ENCODE measurements around the gene VTN.

The VTN gene

DNA sequence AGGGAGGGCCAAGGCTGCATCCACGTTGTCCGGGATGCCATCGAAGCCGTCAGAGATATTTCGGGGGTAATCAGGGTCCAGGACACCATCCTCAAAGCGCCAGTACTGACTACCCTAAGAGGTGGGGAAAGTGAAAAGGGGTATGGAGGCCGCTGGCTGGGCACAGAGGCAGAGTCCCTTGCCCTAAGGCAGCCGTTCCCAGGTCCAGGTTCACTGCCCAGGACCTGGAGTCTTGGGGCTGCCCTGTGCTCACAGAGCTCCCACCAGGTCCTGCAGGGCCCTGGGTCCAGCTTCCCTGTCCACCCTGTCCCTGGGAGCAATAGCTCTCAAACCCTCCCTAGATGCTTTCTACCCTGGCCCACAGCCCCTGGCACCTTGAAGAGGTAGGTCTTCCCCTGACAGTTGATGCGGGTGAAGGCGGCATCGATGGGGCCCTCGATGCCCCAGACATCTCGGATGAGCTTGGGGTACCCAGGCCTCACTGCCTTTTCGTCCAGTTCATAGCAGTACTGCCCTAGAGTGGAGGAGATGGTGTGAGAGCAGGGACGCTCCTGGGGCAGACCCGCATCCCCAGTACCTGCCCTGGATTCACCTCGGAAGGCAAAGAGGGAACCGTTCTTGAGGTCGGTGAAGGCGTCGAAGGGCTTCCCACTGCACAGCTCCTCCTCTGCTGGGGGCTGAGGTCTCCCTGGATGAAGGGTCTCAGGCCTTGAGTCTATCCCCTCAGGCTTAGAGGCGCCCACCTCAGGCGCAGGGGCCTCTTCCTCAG lies 1.0 kb downstream of the VTN start:
- DNase-seq (ENCODE audit: low spot score) = no peak

DNA sequence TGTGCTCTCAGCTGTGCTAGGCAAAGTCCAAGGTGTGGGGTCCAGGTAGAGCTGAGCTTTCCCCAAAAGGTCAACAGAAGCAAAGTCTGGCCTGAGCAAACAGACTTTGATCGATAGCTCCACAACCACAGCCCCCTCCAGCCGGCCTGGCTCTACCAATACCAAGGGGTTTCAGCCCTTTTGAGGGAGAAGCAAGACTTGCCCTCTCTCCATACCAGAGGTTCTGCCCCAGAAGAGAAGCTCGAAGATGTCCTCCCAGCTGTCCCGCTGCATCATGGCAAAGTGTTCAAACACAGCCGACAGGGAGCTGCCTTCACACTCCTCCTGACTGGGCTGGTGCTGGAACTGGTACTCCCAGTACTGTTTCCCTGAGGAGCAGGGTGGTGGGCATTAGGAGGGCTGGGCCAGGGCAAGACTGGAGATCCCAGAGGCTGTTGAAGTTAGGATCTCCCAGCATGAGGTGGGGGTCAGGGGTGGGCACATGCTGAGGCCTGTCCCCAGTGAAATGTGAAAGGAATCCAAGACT lies 1.7 kb downstream of the VTN start:
- DNase-seq (ENCODE audit: low spot score) = peak; percentile 80

DNA sequence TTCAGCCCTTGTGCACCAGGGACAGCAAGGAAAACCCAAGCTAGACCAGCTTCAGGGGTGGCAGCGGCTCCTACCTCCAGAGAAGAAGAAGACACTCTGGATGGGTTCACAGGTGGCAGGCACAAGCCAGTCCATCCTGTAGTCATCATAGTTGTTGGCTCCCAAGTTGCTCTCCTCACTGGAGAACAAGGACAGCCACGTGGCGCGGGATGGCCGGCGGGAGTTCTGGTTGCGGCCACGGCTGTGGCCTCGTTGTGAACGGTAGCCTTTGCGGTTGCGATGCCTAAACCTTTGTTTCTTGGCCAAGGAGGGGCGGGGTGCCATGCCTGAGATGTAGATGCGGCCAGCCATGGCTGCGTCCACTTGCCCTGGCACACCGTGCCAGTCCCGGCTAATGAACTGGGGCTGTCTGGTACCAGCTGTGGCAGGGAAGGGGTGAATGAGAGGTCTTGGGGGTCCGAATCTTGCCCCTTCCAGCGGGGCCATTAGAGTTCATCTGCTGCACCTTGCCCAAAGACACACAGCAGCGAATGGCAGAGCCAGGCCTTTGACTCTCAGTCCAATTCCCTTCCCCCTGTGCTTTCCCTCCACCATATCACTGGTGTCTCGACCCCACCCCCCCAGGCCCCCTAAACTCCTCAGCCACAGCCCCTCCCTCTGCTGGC lies 2.3 kb downstream of the VTN start:
- no peak for DNase-seq (ENCODE audit: low spot score)

DNA sequence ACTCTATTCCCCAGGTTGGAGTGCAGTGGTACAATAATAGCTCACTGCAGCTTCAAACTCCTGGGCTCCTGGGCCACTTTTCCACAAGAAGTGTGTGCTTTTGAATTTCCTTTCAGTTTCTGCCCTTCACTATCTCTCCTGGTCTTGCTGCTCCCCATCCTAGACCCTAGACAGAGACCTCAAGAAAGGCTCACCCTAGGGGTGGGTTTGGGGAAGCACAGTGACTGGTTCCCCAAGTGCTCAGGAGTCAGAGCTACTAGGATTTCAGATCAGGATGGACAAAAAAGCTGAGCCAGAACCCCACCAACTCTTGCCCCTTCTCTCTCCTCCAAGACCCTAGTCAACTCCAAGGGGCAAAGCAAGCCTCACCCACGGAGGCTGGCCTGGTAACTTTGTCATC lies 3.5 kb downstream of the VTN start:
- DNase-seq (ENCODE audit: low spot score) = no peak

DNA sequence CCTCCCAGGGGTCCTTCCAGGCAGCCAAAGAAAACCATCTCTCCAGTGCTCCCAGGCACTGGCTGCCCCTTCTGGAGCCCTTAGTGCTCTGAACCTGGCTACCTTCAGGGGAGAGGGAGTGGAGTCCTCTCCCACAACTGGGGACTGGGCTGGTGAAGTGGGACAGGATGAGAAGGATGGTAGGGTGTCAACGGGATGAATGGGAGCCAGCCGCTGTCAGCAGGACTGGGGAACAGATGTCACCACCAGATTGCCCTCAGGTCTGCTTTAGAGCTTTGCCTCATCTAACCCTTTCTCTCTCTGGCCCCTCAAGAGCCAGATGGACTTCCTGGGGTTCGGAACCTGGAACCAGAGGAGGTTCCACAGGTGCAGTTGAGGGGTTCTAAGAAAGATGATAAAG lies 4.6 kb downstream of the VTN start:
- no peak for DNase-seq (ENCODE audit: low spot score)

DNA sequence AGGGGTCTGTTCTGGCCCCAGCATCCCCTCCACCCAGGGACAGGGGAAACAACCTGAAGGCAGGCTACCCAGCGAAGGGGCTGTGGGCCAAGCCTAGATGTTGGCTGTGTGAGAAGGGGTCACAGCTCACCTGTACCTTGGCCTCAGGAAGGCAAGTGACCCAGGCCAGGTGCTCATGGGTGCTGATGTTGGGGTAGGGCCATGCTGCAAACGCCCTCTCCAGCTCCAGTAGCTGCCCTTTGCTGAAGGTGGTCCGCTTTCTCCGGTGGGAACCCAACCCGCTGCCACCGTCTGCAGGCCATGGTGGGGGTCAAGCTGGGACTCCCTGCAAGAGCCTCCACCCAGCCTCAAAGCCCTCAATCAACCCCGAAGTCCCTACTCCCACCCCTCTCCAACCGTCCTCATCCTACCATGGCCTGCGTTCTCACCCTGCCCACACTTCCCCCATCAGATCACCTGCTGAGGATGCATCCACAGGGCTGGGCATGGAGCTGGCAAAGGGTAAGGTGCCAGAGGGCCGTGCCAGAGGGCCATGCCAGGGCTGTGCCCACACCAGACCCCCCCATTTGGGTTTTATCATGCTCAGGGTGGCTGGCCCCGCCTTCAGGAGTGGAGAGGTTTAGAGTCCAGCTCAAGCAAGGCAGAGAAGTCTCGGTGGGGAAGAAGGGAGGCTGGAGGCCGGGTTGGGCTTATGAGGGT lies 5.3 kb downstream of the VTN start, which contains the start of gene SEBOX:
Gene SEBOX, minus strand, starts transcription at position 535 of the 699 bp plus-strand sequence. Its CDS starts 48 bp downstream, at position 487.
- DNase-seq (ENCODE audit: low spot score) = no peak

DNA sequence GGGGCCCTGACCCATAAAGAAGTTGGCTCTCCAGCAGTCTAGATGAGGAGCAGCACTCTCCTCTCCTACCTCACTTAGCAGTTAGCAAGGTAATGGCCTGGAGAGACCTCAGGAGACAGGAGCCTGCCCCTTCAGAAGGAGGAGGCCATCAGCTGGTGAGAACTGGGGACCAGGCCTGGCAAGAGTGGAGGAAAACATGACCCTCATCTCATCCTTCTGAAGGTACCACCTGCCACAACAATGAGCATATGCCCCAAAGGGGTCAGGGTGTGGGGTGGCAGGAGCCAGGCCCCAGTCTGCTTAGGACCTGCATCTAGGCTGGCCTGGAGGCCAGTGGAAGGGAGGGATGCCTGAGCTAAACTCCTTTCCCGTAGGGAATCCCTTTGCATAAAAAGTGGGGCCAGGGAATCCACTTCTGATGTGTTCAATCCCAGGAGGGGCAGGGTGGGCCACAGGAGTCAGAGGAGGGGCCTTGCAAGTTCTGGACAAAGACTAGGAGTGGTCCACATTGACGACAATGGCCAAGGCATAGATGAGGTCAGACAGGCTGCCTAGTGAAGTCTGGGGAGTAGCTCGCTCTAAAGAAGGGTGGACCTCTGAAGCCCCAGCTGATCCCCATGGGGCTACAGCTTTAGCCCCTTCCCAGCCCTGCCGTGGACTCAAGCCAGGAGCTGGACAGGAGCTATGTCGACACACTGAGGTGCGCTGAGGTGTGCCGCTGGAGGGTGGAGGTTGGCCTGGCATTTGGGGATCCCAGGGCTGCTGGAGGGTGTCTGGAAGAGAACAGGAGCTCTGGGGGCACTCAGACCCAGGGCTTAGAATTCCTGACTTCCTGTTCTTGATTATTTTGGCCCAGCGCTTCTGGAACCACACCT lies 6.1 kb downstream of the VTN start:
- DNase-seq (ENCODE audit: low spot score) = no peak

DNA sequence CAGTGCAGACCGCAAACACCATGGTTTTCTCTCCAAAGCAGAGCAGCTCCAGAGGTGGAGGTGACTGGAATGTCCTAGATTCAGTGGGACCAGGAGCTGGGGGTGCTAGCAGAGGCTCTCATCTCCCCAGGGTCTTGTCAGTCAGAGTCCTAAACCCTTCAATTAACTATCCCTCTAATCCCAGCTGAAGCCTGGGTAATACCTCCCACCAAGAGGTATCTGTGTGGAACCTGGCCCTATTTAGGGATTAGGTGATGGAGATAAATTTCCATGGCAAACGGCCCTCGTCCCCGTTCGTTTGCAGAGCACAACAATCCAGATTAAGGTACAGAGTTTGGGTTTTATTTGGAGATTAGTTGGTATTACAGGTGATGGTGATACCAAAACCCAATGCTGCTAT lies 6.9 kb downstream of the VTN start:
- DNase-seq (ENCODE audit: low spot score) = no peak

DNA sequence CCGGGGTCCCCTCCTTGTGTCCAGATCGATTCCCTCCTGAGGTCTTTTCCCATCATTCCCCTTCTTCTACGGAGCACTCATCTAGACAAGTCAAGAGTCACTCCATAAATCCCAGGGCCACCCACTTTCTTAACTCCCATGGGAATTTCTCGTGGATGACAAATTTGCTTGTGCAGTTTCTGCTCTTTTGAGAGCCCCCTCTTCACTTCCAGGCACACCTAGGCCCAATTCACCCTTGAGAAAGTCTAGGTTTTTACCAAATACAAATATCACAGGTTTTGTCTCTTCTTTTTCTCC lies 12.3 kb downstream of the VTN start:
- no peak for DNase-seq (ENCODE audit: low spot score)

DNA sequence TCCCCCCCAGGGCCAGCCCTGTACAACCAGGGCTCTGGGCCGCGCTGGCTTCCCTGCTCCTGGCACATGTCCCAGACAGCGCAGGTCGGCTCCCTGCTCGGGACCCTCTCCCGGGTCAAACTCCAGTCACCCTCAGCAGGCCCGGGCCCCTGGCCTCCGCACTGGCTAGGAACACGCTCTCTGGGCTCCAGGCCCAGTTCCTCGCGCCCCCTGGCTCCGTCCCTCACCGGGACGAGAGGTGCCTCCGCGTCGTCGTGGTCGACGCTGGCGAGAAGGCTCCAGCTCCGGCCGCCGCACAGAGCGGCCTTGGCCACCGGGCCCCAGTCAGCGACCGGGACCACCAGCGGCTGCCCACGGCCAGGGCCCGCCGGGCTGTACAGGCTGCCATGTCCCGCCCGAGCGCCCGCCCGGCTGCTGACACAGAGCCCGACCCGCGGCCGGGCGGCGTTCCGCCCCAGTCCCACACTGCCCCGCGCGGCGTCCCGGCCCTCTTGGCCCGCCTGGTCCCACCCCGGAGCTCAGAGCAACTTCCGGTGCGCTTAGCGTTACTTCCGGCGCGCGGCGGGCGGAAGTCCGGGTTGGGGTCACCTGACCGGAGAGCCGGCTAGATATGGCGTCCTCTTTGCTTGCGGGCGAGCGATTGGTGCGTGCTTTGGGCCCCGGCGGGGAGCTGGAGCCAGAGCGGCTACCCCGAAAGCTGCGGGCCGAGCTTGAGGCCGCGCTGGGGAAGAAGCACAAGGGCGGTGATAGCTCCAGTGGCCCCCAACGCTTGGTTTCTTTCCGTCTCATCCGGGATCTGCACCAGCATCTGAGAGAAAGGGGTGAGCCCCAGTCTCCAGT lies 12.8 kb downstream of the VTN start, which contains the start of gene POLDIP2:
Gene POLDIP2, minus strand, starts transcription at position 467 of the 840 bp plus-strand sequence. Its CDS starts 79 bp downstream, at position 388.
- DNase-seq (ENCODE audit: low spot score) = peak; percentile 93

DNA sequence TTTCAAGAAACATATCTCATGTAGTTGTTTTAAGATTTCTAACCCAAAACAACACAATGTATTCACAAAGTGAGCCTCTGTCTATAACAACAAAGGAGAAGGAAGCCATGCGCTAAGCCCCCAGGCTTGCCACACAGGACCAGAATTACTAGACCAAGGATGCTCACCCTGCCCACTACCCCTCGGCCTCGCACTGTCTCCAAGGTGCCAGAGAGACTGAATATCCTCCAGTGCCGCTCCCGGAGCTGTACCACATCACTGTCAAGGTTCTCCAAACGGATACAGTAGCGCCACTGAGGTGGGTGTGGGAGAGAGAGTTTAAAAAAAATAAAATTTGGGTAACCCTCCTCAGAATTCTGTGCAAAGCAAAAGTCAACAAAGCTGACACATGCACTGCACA lies 19.8 kb downstream of the VTN start:
- no peak for DNase-seq (ENCODE audit: low spot score)

DNA sequence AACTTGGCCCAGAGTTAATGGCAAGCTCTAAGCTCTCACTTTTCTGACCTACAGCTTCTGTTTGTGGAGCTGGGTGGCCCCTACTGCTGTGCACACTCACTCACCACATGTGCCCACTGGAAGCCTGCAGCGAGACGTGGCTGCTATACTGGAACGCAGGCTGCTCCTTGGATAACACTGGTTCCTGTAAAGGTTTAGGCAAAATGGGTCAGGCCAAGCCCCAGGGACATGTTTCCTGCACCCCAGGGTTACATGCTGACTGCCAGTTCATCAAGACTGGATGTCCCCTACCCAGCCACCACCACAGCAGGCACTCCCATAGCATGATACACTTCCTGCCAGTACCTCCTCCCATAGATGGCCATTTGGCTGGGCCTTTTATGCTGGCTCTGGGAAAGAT lies 21.1 kb downstream of the VTN start:
- DNase-seq (ENCODE audit: low spot score) = no peak

DNA sequence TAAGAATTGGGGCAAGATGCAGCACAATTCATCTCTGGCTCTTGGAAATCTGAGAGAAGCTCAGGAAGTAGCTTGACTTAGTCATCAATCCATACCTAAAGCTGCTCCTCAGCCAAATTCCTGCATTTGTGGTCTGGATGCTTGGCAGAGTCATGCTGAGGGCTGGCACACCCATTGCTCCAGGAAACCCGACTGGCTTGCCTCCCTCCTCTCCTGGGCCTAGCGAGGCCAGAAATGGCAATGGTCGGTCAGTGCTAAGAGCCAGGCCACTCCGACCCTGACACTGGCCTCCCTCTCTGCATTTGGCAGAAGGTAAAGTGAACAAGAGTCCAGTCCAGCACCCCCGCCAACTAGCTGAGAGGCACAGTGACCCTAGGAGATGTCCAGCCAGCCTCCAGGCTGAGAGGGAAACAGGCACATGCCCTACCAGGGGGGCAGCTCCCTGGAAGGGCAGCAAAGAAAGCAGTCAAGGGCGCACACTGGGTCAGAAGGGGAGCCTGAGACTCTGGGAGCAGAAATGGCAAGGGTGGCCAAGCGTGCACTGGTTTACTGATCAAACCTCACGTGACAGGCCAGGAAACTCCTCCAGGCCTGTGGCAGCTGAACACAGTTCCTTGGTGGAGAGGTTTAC lies 22.7 kb downstream of the VTN start:
- DNase-seq (ENCODE audit: low spot score) = no peak

DNA sequence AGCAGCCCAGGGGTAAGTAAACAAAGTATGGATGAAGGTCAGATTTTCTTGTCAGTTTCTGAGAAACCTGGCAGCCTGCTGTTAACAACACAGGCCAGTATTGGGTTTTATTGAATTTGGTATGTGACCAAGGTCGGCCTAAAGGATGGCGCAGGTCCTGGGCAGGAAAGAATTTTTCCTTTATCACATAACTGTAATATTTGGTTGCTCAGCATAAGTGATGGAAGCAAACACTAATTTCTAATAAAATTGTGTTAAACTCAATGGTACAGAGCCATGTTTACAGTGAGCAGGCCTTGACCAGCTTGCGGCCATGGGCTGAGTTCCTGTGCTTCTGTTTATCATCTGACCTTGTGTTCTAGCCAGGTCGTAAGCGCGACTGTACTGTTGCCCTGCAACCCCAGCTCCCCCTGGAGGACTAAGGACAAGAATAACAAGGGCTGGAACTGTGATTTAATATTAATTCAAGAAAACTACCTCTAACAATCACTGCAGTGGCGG lies 23.3 kb downstream of the VTN start:
- no peak for DNase-seq (ENCODE audit: low spot score)

DNA sequence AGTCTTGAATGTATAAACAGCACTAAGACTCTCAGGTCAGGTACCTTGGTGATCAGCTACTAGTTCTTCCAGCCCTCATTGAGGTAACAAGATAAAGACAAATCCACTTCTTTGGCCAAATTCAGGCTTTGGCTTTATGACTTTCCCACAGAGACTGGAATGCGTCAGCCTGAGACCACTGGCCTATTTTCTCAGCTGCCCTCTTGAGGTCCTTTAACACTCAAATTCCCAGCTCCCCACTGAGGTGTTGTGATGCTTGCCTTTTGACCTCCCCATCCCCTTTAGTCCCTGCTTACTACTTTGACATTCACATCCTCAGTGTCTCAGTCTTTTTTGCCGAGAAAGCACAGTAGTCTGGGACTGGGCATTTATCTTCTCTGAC lies 23.9 kb downstream of the VTN start:
- no peak for DNase-seq (ENCODE audit: low spot score)

DNA sequence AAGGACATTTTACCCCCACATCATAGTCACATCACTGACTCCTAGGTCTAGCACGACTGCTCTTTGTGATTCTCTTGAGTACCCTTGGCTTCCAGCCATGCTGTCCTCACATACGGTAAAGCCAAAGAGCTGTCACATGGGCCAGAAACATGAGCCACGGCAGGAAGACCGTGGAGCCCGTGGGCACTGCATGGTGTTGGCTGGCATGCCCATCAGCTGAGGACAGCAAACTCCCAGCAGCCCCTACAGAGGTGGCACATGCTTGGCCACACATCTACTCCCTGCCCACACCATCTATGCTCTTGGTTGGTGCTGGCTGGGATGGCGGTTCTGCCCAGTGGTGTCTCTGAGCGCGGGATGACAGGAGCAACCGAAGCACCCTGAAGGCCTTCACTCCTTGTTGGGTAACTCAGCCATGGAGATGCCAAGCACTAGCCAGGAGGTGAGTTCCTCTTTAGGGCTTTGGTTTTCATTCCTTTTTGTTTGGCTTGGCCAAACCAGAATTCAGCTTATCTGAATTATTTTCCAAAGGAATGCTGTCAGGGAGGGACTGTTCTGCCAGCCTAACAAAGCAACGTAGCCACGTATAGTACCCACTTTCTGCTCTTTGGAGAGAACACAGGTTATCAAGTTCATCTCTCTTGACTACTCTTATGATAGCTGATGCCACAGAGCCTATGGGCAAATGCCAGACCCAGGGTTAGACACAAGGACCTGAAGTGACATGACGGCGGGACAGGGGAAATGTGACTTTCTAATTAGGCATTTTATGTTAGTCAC lies 24.5 kb downstream of the VTN start:
- no peak for DNase-seq (ENCODE audit: low spot score)

DNA sequence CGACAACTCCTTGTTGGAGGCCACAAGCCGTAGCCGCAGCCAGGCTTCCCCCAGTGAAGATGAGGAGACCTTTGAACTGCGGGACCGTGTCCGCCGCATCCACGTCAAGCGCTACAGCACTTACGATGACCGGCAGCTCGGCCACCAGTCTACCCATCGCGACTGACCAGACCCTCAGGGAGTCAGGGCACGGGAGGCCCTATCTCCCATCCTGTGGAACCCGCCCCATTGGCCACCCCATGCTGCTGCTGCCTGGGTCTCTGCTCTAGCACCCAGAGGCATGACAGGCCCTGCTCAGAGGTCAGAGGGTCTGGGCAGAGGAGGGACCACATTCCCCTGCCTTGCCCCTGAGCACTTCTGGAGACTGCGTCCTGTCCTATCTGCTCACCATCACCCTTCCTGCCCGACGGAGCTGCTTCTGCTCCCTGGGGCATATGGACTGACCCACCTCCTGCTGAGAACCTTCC lies 25.6 kb downstream of the VTN start:
- no peak for DNase-seq (ENCODE audit: low spot score)

DNA sequence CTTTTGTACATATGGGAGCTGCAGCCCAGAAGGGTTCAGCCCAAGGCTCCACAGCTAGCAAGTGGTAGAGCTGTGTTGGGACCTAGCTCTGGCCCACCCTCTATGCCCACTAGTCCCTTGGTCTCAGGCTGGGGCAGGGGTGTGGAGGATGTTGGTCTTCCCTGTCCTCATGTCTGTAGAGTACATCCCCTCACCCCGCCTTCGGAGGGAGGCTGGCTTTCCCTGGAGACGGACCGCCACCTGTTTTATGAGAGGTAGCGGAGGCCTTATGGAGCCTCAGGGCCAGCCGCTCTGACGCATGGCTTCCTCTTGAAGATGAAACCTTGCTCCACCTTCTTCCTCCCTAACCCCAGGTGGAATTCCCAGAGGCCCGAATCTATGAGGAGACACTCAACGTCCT lies 26.1 kb downstream of the VTN start:
- DNase-seq (ENCODE audit: low spot score) = no peak

DNA sequence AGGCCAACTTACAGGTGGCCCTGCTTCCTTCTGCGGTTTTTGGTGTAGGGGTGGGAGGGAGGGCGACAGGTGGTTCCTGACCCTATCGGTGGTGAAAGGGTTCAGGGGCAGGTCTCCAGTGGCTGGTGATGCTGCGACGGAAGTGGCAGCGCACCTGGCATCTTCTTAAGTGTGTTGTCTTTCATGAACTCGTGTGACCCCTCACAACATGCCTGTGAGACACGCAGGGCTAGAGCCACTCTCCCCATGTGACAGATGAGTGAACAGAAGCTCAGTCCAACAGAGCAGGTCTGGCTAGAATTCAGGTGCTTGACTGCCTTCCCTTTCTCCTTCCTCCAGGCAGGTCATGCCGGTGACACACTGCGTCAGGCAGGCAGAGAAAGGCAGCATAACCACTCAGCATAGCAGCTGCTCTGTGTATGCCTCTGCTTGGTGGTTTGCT lies 26.6 kb downstream of the VTN start:
- DNase-seq (ENCODE audit: low spot score) = no peak
